Gastrocnemius medialis (tissue), 4 donors: ENCODE measurements around the gene TTYH2. TPM values are rescaled to one million over a fixed set of nuclear protein-coding genes. Genes with fewer than 3 reads are reported as not detected.

Experiments used
- ATAC-seq, 2 donors: fragments of 150-250 bp; one replicate each; pipeline ENCODE4 v1.9.1; 2016
- DNase-seq, 2 donors: peaks; one replicate each; pipeline ENCODE4 v3.0.0-alpha.2; 2019
- H3K27ac ChIP-seq, 4 donors: fragments of 200-600 bp; sonication (generic); 1 replicate in 1 of 4; 2 replicates in 3 of 4; pipeline ENCODE4 v1.5.1; 2016 to 2018; ENCODE audit warnings: mild to moderate bottlenecking in 2 of 4, moderate library complexity in 1 of 4
- H3K27me3 ChIP-seq, 3 donors: fragments of 200-600 bp; sonication (generic) in 2 of 3; 1 replicate in 1 of 3; 2 replicates in 2 of 3; pipeline versions ENCODE4 v1.5.1 to v1.6.0; 2016 to 2019; ENCODE audit warnings: mild to moderate bottlenecking in 1 of 3, moderate library complexity in 1 of 3
- H3K36me3 ChIP-seq, 2 donors: fragments of 200-600 bp; sonication (generic) in 1 of 2; one replicate each; pipeline ENCODE4 v1.5.1; 2017 to 2018
- H3K4me1 ChIP-seq, 2 donors: fragments of 200-600 bp; sonication (generic) in 1 of 2; one replicate each; pipeline ENCODE4 v1.5.1; 2016 to 2017; ENCODE audit warnings: mild to moderate bottlenecking in 2 of 2
- H3K4me3 ChIP-seq, 4 donors: fragments of 200-600 bp; sonication (generic) in 3 of 4; 1 replicate in 1 of 4; 2 replicates in 3 of 4; pipeline ENCODE4 v1.5.1; 2016 to 2019; ENCODE audit warnings: mild to moderate bottlenecking in 2 of 4
- H3K9me3 ChIP-seq, 3 donors: fragments of 200-600 bp; sonication (generic) in 2 of 3; 1 replicate in 1 of 3; 2 replicates in 2 of 3; pipeline ENCODE4 v1.5.1; 2016 to 2019
- POLR2A ChIP-seq, 2 donors: fragments of 450-650 bp; IDR thresholded peaks; one replicate each; pipeline ENCODE4 v1.6.1; 2017; ENCODE audit warnings: antibody characterized with exemption in 2 of 2, mild to moderate bottlenecking in 2 of 2, moderate library complexity in 2 of 2
- in situ Hi-C, 4 donors: fragments of 200-750 bp; cut with MboI; loops; one replicate each; pipeline versions ENCODE4 v1.15.0 to v1.8.0; 2017; ENCODE audit warnings: low sequenced_read_pairs in 4 of 4
- intact Hi-C: fragments of 100-400 bp; cut with DNase I; formaldehyde crosslinking; loops from one replicate; pipeline ENCODE4 v1.15.1; 2023; ENCODE audit warnings: low total_unique reads
- total RNA-seq, 4 donors: library from RNA; depleted of rRNA; stranded (reverse); fragments of >200 nt; gene quantifications; one replicate each; pipeline versions ENCODE4 v1.1.0 to v1.2.3, GENCODE V29; 2016
- TF ChIP-seq, protein P1 (sequence below), 5 experiments: fragments of 450-650 bp in 3 of 5; fragments of 200-600 bp in 2 of 5; sonication (generic) in 2 of 5; IDR thresholded peaks in 4 of 5; conservative IDR thresholded peaks in 1 of 5; 1 replicate in 4 of 5; 2 replicates in 1 of 5; pipeline ENCODE4 v1.5.1; 2016 to 2019; ENCODE audit warnings: antibody characterized with exemption in 5 of 5, mild to moderate bottlenecking in 3 of 5, moderate library complexity in 3 of 5

The TTYH2 gene
- total RNA-seq, 4 donors from 2014 or later, result 4.7 to 19.2 (median 11.4) TPM

DNA sequence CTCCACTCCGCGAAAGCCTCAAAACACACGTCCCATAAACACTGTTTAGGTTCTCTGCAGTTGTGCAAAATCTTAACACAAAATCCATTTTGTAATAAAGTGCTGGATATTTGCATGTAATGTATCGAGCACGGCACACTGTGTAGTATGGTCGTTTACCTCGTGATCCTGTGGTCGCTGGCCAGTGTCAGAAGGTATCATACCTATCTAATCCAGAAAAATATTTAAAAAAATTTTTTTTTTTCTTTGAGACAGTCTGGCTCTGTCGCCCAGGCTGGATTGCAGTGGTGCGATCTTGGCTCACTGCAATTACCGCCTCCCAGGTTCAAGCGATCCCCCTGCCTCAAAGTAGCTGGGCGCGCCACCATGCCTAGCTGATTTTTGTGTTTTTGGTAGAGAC lies 8.9 kb upstream of the TTYH2 start:
- ATAC-seq (no peak), DNase-seq (no peak)
- H3K36me3 ChIP-seq, result peaks cover 0 to 46% of the 10 kb centered on the region in 2 donors
- peak overlapping the region; percentile 80 to 93 (median 87) for H3K4me3 ChIP-seq
- peaks cover 29 to 40% of the 10 kb centered on the region in 2 donors for H3K4me1 ChIP-seq
- in situ Hi-C loops, result loop anchor here in 3 of 4 donors (10.0 to 25.0 kb wide), 3 partner anchors 158 to 283 kb away; partner anchors contain the start of genes BTBD17 (in 3 of the 3) and GPR142 (in 3 of the 3)
- H3K27me3 ChIP-seq, result peaks cover 0 to 13% (median 0%) of the 10 kb centered on the region in 3 donors
- intact Hi-C loops, result no loop called here
- TF ChIP-seq, protein P1, sequence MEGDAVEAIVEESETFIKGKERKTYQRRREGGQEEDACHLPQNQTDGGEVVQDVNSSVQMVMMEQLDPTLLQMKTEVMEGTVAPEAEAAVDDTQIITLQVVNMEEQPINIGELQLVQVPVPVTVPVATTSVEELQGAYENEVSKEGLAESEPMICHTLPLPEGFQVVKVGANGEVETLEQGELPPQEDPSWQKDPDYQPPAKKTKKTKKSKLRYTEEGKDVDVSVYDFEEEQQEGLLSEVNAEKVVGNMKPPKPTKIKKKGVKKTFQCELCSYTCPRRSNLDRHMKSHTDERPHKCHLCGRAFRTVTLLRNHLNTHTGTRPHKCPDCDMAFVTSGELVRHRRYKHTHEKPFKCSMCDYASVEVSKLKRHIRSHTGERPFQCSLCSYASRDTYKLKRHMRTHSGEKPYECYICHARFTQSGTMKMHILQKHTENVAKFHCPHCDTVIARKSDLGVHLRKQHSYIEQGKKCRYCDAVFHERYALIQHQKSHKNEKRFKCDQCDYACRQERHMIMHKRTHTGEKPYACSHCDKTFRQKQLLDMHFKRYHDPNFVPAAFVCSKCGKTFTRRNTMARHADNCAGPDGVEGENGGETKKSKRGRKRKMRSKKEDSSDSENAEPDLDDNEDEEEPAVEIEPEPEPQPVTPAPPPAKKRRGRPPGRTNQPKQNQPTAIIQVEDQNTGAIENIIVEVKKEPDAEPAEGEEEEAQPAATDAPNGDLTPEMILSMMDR (IDR thresholded peaks at IDR 0.05 in 4 of 5, conservative IDR thresholded peaks at IDR 0.05 in 1 of 5), result no peak
- TF ChIP-seq POLR2A (IDR thresholded peaks at IDR 0.05), result no peak
- peak overlapping the region; percentile 87 to 89 (median 88) for H3K27ac ChIP-seq
- no peaks in the 10 kb centered on the region for H3K9me3 ChIP-seq

GRCh38 chr17:74205274-74205673 lies 8.1 kb upstream of the TTYH2 start:
- DNase-seq, result no peak
- in situ Hi-C loops, result loop anchor here in 3 of 4 donors (10.0 to 25.0 kb wide), 3 partner anchors 157 to 282 kb away; partner anchors contain the start of genes BTBD17 (in 3 of the 3) and GPR142 (in 3 of the 3)
- H3K27ac ChIP-seq, result peak overlapping the region in 3 of 4 donors; percentile 87 to 89 (median 88)
- H3K9me3 ChIP-seq, result no peaks in the 10 kb centered on the region
- H3K4me1 ChIP-seq, result peaks cover 33 to 42% of the 10 kb centered on the region in 2 donors
- peak overlapping the region in 2 of 4 donors; percentile 82 to 93 for H3K4me3 ChIP-seq
- TF ChIP-seq POLR2A (IDR thresholded peaks at IDR 0.05), result no peak
- TF ChIP-seq, protein P1 (IDR thresholded peaks at IDR 0.05 in 4 of 5, conservative IDR thresholded peaks at IDR 0.05 in 1 of 5), result no peak
- intact Hi-C loops, result no loop called here
- no peak for ATAC-seq
- H3K27me3 ChIP-seq, result peaks cover 0 to 7% (median 0%) of the 10 kb centered on the region in 3 donors
- peaks cover 0 to 53% of the 10 kb centered on the region in 2 donors for H3K36me3 ChIP-seq

DNA sequence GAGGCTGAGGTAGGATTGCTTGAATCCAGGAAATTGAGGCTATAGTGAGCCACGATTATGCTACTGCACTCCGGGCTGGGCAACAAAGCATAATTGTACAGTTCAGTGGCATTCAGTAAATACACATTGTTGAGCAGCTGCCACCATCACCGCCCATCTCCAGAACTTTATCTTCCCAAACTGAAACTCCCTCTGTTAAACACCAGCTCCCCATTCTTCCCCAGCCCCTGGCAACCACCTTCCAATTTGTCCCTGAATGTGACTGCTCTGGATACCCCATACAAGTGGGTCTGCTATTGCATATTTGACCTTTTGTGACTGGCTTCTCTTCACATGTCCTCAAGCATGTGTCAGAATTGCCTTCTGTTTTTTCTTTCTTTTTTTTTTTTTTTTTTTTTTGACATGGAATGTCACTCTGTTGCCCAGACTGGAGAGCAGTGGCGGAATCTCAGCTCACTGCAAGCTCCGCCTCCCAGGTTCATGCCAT lies 7.0 kb upstream of the TTYH2 start:
- TF ChIP-seq, protein P1 (IDR thresholded peaks at IDR 0.05 in 4 of 5, conservative IDR thresholded peaks at IDR 0.05 in 1 of 5), result no peak
- no peak for TF ChIP-seq POLR2A (IDR thresholded peaks at IDR 0.05)
- intact Hi-C loops, result no loop called here
- Histone ChIP-seq H3K27me3 (no peaks in the 10 kb centered on the region), H3K9me3 (no peaks in the 10 kb centered on the region), H3K27ac (peak overlapping the region in 1 of 4 donors; percentile 1), H3K4me3 (no peak overlapping the region), H3K36me3 (peaks cover 0 to 53% of the 10 kb centered on the region in 2 donors), H3K4me1 (peaks cover 42 to 52% of the 10 kb centered on the region in 2 donors)
- DNase-seq, result no peak
- in situ Hi-C loops, result loop anchor here in 3 of 4 donors (10.0 to 25.0 kb wide), 3 partner anchors 156 to 281 kb away; partner anchors contain the start of genes BTBD17 (in 3 of the 3) and GPR142 (in 3 of the 3)
- ATAC-seq, result no peak

DNA sequence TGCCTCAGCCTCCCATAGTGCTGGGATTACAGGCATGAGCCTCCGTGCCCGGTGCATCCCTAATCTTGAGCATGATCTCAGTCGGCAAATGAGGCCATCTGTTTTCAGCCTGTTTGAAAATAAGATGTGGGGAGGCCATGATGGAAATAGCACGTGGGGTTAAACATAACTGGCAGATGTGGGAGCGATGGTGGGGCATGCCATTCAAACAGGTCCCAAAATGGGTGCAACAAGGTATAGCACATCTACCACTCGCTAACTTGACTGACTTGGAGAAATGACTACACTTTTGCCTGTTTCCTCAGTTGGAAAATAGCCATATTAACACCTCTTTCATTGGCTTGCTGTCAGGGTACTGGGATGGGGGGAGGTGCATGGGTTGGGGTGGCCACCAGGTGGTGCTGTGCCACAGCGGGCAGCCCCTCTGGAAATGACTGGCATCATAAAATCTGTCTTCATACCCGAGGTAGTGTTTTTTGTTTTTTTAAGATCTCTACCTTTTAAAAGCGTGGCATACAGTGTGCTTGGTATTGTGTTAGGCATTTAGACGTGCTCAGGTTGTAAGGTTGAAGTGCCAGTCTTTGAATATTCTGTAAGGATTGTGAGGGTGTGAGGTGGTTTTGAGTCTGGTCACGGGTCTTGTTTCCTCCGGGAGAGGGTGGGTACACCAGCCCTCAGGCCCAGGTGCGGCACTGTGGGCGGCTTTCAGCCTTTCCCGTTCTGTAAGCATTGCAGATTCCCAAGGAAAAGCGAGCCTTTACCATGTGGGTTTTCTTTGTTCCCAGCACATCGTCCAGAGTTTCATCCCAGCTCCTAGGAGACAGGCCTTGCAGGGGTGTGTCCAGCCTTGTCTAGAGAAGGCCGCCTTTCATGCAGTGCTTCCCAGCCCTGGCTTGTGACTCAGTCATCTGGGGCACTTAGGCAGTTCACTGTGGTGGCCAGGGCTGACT lies 2.9 kb upstream of the TTYH2 start:
- Histone ChIP-seq H3K27me3 (no peaks in the 10 kb centered on the region), H3K4me1 (peaks cover 63 to 74% of the 10 kb centered on the region in 2 donors)
- ATAC-seq, result no peak

More for the DNA sequence above, 2.9 kb upstream of the TTYH2 start:
- TF ChIP-seq, protein P1 (IDR thresholded peaks at IDR 0.05 in 4 of 5, conservative IDR thresholded peaks at IDR 0.05 in 1 of 5), result peak; percentile 90 to 98 (median 91)
- TF ChIP-seq POLR2A (IDR thresholded peaks at IDR 0.05), result no peak
- in situ Hi-C loops, result loop anchor here in 3 of 4 donors (5.0 to 25.0 kb wide), 4 partner anchors 87 to 277 kb away; partner anchors contain the start of genes BTBD17 (in 1 of the 3) and GPR142 (in 1 of the 3)
- peak in 1 of 2 donors; percentile 68 for DNase-seq
- H3K27ac ChIP-seq, result peak overlapping the region; percentile 22 to 93 (median 70)
- no peaks in the 10 kb centered on the region for H3K9me3 ChIP-seq
- peaks cover 0 to 45% of the 10 kb centered on the region in 2 donors for H3K36me3 ChIP-seq
- intact Hi-C loops, result loop anchor here (2.0 to 10.0 kb wide), 6 partner anchors 86 to 662 kb away; partner anchors contain the start of genes BTBD17, FDXR, GPR142 and NAT9
- H3K4me3 ChIP-seq, result no peak overlapping the region
